Aorta (tissue), 5 donors: ENCODE results near the gene SHC4. TPM values are rescaled to one million over a fixed set of nuclear protein-coding genes. Genes with fewer than 3 reads are reported as not detected.
"Not testable (repeated sequence)": the region's sequence is repeated elsewhere in the genome, so short reads cannot be mapped to it uniquely, and the experiment has no call there.

Experiments used
- ATAC-seq: fragments of 200-7000 bp; cut with Tn5 transposase; one replicate; pipeline ENCODE4 v1.9.1; 2022; ENCODE audit warnings: moderate library complexity; ENCODE audit not compliant: low FRiP score
- DNase-seq, 2 donors: peaks; one replicate each; pipeline ENCODE4 v3.0.0-alpha.2; 2020
- H3K27ac ChIP-seq, 2 donors: one replicate each; pipeline ENCODE4 v1.5.1; 2013; ENCODE audit warnings: low read length in 2 of 2, mild to moderate bottlenecking in 2 of 2, moderate library complexity in 2 of 2, control low read depth in 1 of 2, inconsistent platforms in 1 of 2, low read depth in 1 of 2
- H3K27me3 ChIP-seq, 2 donors: one replicate each; pipeline ENCODE4 v1.6.1; 2013; ENCODE audit warnings: control low read depth in 1 of 2, low read length in 1 of 2, mild to moderate bottlenecking in 1 of 2, moderate library complexity in 1 of 2; ENCODE audit not compliant: insufficient read depth in 2 of 2, control insufficient read depth in 1 of 2
- H3K36me3 ChIP-seq, 2 donors: one replicate each; pipeline ENCODE4 v1.6.1; 2013; ENCODE audit warnings: control low read depth in 1 of 2, low read length in 1 of 2, mild to moderate bottlenecking in 1 of 2; ENCODE audit not compliant: insufficient read depth in 2 of 2, control insufficient read depth in 1 of 2
- H3K4me1 ChIP-seq, 2 donors: one replicate each; pipeline ENCODE4 v1.6.1; 2013; ENCODE audit warnings: low read length in 2 of 2, control low read depth in 1 of 2, mild to moderate bottlenecking in 1 of 2, moderate library complexity in 1 of 2; ENCODE audit not compliant: insufficient read depth in 2 of 2, control insufficient read depth in 1 of 2
- H3K4me3 ChIP-seq, 2 donors: one replicate each; pipeline ENCODE4 v1.5.1; 2013; ENCODE audit warnings: low read length in 2 of 2, control low read depth in 1 of 2, mild to moderate bottlenecking in 1 of 2
- H3K9me3 ChIP-seq: one replicate; pipeline ENCODE4 v1.6.1; 2013; ENCODE audit warnings: mild to moderate bottlenecking, low read length; ENCODE audit not compliant: control insufficient read depth
- WGBS, 2 donors: extraction: QIAGEN DNeasy Blood & Tissue Kit; methylation state at CpG; one replicate each; pipeline ENCODE4 v1.1.7; 2013; 5-methylcytosine and 5-hydroxymethylcytosine counted together
- intact Hi-C, 2 donors: fragments of 100-400 bp; cut with DNase I; formaldehyde crosslinking; loops; one replicate each; pipeline versions ENCODE4 v1.14.2 to v1.15.0; 2022
- polyA plus RNA-seq, 2 donors: library from polyadenylated mRNA; stranded (reverse); fragments of 200-250 nt; gene quantifications; one replicate each; pipeline ENCODE4 v1.2.3, GENCODE V29; 2013
- total RNA-seq, 2 donors: library from RNA; stranded (reverse); fragmentation: NEBNext Ultra II Directional; extraction: Animal tissue kit (Norgen Biotek cat#: 25700); gene quantifications; one replicate each; pipeline ENCODE4 v1.2.1, GENCODE V29; 2021
- donor health status: healthy with polysubstance abuse.
- donor health status: Bipolar disorder and iron deficiency.
- donor health status: DM: no; HTN: no; CAD: no.
- donor health status: DM: no; HTN: no; CAD: no.
- donor health status: DM: yes; HTN: yes; CAD: no.

SHC4 gene
- total and polyA plus RNA-seq, 4 donors = 4.4 to 18.6 (median 7.2) TPM

- no peaks in the 10 kb centered on the region for H3K36me3 ChIP-seq
- H3K27me3 ChIP-seq = no peaks in the 10 kb centered on the region
- ATAC-seq = peak; percentile 70
- H3K9me3 ChIP-seq = no peaks in the 10 kb centered on the region
- no peak for DNase-seq
- intact Hi-C loops = no loop called here
- no peak overlapping the region for H3K4me3 ChIP-seq
- 64% methylated on average over 9 of the region's 9 CpGs for WGBS, 2 donors
- H3K4me1 ChIP-seq = peaks cover 0 to 4% of the 10 kb centered on the region in 2 donors
- H3K27ac ChIP-seq = no peak overlapping the region
Observed at GRCh38 chr15:48925714-48926223, 38.0 kb downstream of the SHC4 start.

- DNase-seq = no peak
- H3K27ac ChIP-seq = no peak overlapping the region
- no peaks in the 10 kb centered on the region for H3K9me3 ChIP-seq
- 84 to 90% methylated on average over 5 of the region's 5 CpGs for WGBS, 2 donors
- no peaks in the 10 kb centered on the region for H3K4me1 ChIP-seq
- intact Hi-C loops = no loop called here
- H3K27me3 ChIP-seq = no peaks in the 10 kb centered on the region
- ATAC-seq = peak; percentile 20
- no peak overlapping the region for H3K4me3 ChIP-seq
- H3K36me3 ChIP-seq = no peaks in the 10 kb centered on the region
Observed at GRCh38 chr15:48924528-48925393, 39.0 kb downstream of the SHC4 start.

GRCh38 chr15:48922046-48922445 lies 41.7 kb downstream of the SHC4 start:
- Histone ChIP-seq H3K9me3 (no peaks in the 10 kb centered on the region), H3K27ac (no peak overlapping the region), H3K36me3 (no peaks in the 10 kb centered on the region), H3K27me3 (no peaks in the 10 kb centered on the region), H3K4me3 (no peak overlapping the region), H3K4me1 (no peaks in the 10 kb centered on the region)
- WGBS, 2 donors = 97% methylated on average over 2 of the region's 2 CpGs
- DNase-seq (no peak), ATAC-seq (no peak)
- intact Hi-C loops = no loop called here

GRCh38 chr15:48916721-48917120 lies 47.0 kb downstream of the SHC4 start:
- H3K4me3 ChIP-seq = no peak overlapping the region
- DNase-seq (no peak), ATAC-seq (no peak)
- H3K36me3 ChIP-seq = no peaks in the 10 kb centered on the region
- H3K27me3 ChIP-seq = no peaks in the 10 kb centered on the region
- H3K4me1 ChIP-seq = no peaks in the 10 kb centered on the region
- intact Hi-C loops = no loop called here
- H3K27ac ChIP-seq = no peak overlapping the region
- 91 to 96% methylated on average over 3 of the region's 3 CpGs for WGBS, 2 donors
- H3K9me3 ChIP-seq = no peaks in the 10 kb centered on the region

GRCh38 chr15:48915861-48916260 lies 47.9 kb downstream of the SHC4 start:
- 78 to 83% methylated on average over 3 of the region's 3 CpGs for WGBS, 2 donors
- Histone ChIP-seq H3K9me3 (no peaks in the 10 kb centered on the region), H3K4me3 (no peak overlapping the region), H3K4me1 (no peaks in the 10 kb centered on the region), H3K27me3 (no peaks in the 10 kb centered on the region), H3K27ac (no peak overlapping the region), H3K36me3 (no peaks in the 10 kb centered on the region)
- intact Hi-C loops = no loop called here
- DNase-seq = no peak
- no peak for ATAC-seq

- Histone ChIP-seq H3K36me3 (no peaks in the 10 kb centered on the region), H3K4me1 (no peaks in the 10 kb centered on the region), H3K4me3 (no peak overlapping the region), H3K27me3 (no peaks in the 10 kb centered on the region), H3K9me3 (no peaks in the 10 kb centered on the region), H3K27ac (no peak overlapping the region)
- WGBS, 2 donors = 96 to 97% methylated on average over 3 of the region's 3 CpGs
- intact Hi-C loops = no loop called here
- ATAC-seq (no peak), DNase-seq (no peak)
Observed at GRCh38 chr15:48914717-48915116, 49.0 kb downstream of the SHC4 start.

- ATAC-seq (no peak), DNase-seq (no peak)
- Histone ChIP-seq H3K9me3 (no peaks in the 10 kb centered on the region), H3K36me3 (no peaks in the 10 kb centered on the region), H3K27me3 (no peaks in the 10 kb centered on the region), H3K4me1 (no peaks in the 10 kb centered on the region), H3K4me3 (no peak overlapping the region), H3K27ac (no peak overlapping the region)
- intact Hi-C loops = no loop called here
- 95 to 97% methylated on average over 4 of the region's 4 CpGs for WGBS, 2 donors
Observed at GRCh38 chr15:48913141-48913540, 50.6 kb downstream of the SHC4 start.

- DNase-seq, ATAC-seq, intact Hi-C loops, H3K27ac ChIP-seq, H3K27me3 ChIP-seq, H3K9me3 ChIP-seq, H3K4me3 ChIP-seq, H3K36me3 ChIP-seq, H3K4me1 ChIP-seq: not testable (repeated sequence)
- 83 to 86% methylated on average over 2 of the region's 2 CpGs for WGBS, 2 donors
Observed at GRCh38 chr15:48910554-48910953, 53.2 kb downstream of the SHC4 start.

GRCh38 chr15:48909313-48909712 lies 54.4 kb downstream of the SHC4 start:
- DNase-seq, H3K27ac ChIP-seq, H3K36me3 ChIP-seq, H3K4me1 ChIP-seq, intact Hi-C loops, H3K4me3 ChIP-seq, H3K27me3 ChIP-seq, H3K9me3 ChIP-seq, ATAC-seq: not testable (repeated sequence)
- WGBS, 2 donors = 87 to 89% methylated on average over 2 of the region's 2 CpGs
